A673 (cell line): ENCODE data around the gene FRMD4A.

Experiments
- EZH2 ChIP-seq: fragments of 200-600 bp; sonication (generic); IDR thresholded peaks from 2 replicates; pipeline ENCODE4 v1.6.1; 2017; ENCODE audit warnings: borderline replicate concordance, low read depth, mild to moderate bottlenecking, mixed read lengths, antibody characterized with exemption, low read length; ENCODE audit not compliant: poor library complexity, severe bottlenecking
- TF ChIP-seq, protein P1 (sequence below): fragments of 300-800, 200-600 bp; sonication (generic); conservative IDR thresholded peaks from 2 replicates; pipeline ENCODE4 v1.5.1; 2017; ENCODE audit warnings: low read depth, mild to moderate bottlenecking, antibody characterized with exemption, low read length, moderate library complexity, mixed read lengths

DNA sequence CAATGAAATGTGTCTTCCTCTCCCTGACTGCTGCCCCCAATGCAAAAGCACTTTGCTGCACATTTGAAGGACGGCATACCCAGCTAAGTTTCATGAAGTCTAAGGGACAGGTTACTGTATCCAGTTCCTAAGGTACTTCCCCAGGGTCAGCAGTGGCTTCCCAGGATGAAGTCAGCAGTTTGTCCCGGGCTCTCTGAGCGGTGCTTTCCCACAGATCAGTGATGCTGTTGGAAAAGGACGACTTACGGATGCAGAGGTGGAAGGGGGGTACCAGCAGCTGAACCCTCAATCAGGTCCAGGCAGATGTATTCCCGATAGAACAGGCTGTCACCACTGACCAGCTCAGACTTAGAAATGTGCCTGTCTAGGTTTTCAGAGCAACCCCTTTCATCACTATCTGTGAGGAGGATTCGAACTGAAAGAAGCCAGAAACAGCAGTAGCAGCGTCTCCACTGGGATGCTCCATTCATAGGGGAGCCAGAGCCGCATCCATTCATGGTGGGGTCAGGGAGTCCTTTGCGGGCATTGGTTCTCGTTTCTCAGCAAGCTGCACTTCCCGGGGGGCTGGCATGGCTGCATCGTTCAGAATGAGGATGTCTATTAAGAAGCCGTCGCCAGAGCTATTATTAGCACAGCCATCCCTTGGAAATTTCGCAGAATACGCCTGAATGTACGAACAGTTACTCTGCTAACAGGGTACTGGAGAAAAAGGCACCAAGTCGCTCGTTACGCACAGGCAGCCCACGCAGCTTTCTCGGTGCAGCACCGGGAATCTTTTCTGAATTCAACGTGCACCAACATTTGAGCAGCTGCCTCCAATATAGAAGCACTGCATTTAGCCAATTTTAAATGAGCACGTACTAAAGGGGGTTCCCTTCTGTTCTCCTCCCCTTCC is 440.2 kb downstream of the FRMD4A start:
- TF ChIP-seq, protein P1, sequence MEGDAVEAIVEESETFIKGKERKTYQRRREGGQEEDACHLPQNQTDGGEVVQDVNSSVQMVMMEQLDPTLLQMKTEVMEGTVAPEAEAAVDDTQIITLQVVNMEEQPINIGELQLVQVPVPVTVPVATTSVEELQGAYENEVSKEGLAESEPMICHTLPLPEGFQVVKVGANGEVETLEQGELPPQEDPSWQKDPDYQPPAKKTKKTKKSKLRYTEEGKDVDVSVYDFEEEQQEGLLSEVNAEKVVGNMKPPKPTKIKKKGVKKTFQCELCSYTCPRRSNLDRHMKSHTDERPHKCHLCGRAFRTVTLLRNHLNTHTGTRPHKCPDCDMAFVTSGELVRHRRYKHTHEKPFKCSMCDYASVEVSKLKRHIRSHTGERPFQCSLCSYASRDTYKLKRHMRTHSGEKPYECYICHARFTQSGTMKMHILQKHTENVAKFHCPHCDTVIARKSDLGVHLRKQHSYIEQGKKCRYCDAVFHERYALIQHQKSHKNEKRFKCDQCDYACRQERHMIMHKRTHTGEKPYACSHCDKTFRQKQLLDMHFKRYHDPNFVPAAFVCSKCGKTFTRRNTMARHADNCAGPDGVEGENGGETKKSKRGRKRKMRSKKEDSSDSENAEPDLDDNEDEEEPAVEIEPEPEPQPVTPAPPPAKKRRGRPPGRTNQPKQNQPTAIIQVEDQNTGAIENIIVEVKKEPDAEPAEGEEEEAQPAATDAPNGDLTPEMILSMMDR: no peak
- no peak for TF ChIP-seq EZH2
